GM18951 (cell line): Measurements from ENCODE around the gene COL4A6.

Experiments used
- POLR2A ChIP-seq: IDR thresholded peaks from 4 replicates; pipeline ENCODE4 v1.6.1; 2011; ENCODE audit warnings: mild to moderate bottlenecking; ENCODE audit not compliant: insufficient read length, insufficient read depth; ENCODE audit errors: extremely low read depth
- in situ Hi-C: fragments of 300-500 bp; cut with MboI; formaldehyde crosslinking; loops from one replicate; pipeline ENCODE4 v1.12.0; 2022; ENCODE audit warnings: low sequenced_read_pairs, mixed read lengths, inconsistent platforms; ENCODE audit not compliant: unreplicated experiment

Gene COL4A6

DNA sequence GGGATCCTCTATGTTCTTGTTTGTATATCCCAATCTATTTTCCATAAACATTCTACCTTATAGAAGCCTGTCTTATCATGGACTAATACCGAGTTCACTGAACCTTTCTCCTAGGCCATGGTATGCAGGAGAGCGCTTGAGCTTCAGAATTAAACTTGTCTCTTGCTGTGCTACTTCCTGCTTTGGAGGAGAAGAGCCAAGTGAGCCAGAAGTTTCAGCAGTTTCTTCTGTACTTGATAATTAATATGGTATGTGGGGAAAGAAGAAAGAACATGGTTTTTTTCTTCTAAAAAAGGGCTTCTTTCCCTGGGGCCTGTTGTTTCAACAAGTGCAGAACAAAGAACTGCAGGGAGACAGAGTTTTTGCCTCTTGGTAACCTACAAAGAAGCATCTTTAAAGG lies 173.8 kb downstream of the COL4A6 start:
- TF ChIP-seq POLR2A = no peak
- in situ Hi-C loops = no loop called here

DNA sequence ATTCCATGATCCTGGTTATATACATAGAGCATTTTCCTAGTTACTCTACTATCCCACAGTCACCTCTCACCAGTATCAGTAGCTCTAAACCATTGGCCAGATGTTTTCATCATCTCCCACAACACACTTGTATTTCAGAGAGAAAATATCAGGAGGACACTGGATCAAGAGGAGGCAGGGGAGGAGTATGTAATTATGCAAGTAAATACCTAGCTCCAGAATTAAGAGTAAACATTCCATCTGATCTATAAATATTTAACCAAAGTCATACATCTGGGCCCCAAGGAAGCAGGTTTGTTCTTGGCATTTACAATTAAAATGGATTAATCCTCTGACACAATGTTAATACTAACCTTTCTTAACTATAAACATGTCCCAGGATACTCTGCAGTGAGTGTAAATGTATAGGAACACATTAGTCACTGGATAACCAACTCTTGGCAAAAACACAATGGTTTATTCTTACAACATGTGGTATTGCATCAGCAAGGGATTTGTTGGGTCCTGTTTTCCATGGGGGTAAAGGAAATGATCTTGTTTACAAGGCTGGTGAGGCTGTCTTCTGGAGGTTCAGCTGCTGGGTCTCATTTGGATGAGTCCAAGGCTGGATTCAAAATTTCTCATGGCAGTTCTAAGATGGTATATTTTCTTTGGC lies 176.5 kb downstream of the COL4A6 start:
- in situ Hi-C loops = no loop called here

DNA sequence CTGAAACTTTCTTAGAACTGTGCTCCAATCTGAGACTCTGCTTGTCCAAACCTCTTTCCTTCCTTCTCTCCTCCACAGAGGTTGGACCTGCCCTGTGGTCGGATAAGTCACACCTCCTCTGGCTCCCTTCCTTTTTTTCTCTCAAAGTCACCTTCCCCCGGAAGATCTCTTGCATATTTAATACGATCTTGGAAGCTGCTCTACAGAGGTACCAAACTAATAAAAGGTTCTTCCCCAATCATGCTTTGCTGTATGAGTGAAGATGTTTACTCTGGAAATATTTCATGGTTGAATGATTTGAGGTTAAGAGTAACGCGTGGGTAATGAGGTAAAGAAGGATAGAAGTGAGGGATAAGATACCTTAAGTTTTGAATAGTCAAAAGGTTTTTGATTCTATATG lies 180.7 kb downstream of the COL4A6 start:
- in situ Hi-C loops = no loop called here
- no peak for TF ChIP-seq POLR2A

More for the DNA sequence above, 176.5 kb downstream of the COL4A6 start:
- TF ChIP-seq POLR2A = no peak

DNA sequence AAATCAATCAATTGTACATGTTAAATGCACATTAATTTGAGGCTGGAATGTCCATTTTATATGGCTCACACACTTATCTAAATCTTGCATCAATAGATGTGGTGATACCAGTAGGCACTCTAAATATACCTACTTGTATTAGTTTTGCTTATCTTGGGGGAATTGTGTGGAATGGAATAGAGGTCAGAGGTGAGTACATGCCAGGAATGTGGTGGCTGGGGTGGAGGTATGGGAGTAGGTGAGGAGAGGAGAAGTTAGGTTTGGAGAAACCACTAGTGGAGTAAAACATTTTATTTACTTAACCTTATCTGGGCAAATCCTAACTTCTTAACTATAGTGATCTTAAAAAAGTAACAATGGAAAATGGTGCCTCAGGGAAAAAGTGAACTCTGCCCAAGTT lies 183.6 kb downstream of the COL4A6 start:
- TF ChIP-seq POLR2A = no peak
- in situ Hi-C loops = no loop called here

DNA sequence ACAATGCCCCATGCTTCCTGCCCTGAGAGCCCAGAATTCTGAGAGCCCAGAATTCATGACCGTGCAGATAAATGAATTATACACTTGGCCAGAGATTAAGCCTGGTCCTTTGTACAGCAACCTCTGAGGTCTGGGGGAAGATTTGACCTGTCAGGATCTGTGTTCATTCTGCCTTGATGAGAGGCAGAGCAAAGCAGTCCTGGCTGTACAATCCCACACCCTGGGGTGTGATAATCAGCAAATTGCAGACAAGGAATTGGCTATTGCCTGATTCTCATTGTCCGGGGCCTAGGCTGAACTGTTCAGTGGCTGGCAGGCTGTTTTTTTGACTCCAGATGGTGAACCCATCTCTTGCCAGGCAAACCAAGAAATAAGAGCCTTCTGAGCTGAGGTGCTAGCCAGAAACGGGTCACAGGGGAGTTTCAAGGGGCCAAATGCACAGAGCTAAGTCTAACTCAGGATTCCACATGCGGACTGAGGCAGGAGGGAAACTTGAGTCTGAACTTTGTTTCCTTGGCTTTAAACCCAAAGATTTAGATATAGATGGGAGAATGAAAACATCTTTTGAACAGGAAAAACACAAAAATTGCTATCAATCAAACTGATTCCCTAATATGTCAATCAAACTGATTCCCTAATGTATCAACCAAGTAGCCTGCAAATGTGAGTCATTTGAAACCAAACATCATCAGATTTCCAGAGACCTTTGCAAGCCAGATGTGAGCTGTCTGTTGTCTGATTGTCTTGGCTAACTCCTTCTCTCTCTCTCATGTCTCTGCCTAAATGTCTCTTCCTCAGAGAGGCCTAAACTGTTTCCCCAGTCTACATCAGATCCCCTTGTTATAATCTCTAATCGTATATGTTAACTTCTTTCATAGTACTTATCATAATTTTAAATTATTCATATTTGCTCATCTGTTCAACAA lies 187.3 kb downstream of the COL4A6 start:
- in situ Hi-C loops = no loop called here
- no peak for TF ChIP-seq POLR2A

DNA sequence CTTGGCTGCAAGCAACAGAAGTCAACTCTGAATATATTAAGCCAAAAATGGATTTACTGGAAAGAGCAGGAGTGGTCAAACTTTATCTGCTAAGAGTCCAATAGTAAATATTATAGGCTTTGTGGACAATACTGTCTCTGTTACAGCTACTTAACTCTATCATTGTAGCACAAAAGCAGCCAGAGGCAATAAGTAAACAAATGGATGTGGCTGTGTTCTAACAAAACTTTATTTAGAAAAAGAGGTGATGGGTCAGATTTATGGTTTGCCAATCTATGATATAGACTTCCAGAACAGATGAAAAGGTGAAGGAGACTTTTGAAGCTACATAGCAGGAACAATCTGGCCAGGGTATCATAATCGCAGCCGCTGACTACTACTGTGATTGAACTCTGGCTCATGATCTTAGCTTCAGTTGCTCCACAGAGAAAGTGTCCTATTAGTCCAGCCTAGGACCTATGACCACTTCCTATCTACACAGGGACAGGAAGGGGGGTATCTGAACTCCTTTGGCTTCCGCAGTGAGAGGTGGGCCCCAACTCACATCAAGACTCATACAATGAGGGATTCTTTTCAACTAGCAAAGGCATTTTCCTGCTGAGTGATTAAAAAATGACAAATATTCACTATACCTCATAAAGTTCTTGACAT lies 191.8 kb downstream of the COL4A6 start:
- in situ Hi-C loops = no loop called here
- no peak for TF ChIP-seq POLR2A

DNA sequence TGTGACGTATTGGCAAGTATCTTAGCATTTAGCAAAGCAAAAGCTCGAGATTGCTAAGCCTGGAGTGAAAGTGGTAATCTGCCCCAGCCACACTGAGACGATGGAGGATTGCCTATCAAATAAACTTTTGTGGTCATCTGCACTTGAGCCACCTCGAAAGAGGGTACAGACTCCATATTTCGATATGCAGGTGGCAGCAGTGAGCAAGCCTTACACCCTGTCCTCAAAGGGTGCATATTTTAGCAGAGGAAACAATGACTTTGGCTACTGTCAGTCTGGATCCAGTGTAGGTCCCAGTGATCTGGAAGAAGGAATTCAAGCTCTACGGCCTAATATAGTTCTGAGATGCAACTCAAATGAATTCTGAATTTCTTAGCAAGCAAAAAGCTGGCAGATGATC lies 192.8 kb downstream of the COL4A6 start:
- no peak for TF ChIP-seq POLR2A
- in situ Hi-C loops = no loop called here

DNA sequence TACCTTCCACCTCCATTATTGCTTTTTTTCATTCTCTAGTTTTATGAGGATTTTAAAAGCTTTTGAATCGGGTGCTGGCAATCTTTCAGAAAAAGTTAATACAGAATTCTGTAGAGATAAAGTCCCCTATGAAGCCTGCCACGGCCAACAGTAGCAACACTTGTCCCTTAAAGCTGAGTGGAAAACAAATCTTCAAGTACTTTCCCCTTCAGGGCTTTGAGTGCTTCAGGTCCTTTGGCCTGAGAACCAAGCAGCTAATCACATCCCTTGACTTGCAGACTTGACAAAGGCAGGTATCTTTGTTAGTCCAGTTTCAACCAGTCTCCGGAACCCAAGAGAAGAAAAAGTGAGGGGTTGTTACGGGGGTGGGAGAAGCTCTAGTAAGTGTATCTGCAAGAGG lies 202.2 kb downstream of the COL4A6 start:
- in situ Hi-C loops = no loop called here
- TF ChIP-seq POLR2A = no peak

DNA sequence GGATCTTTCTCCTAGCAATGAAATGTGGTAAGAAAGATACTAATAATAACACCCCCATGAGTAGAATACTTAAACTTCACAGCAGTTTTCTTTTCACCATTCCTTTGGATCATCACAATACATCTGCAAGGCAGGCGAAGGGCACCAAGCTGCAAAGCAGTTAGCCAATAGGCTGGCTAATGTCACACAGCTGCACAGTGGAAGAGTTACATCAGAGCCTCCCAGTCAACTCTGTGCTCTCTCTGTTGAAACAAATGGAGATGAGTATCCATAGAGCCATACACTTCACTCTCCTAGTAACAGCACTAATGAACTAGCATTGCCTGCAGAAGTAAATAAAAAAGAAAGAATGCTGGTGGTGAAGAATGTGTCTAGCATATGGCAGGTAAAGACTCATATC lies 207.6 kb downstream of the COL4A6 start:
- in situ Hi-C loops = no loop called here

DNA sequence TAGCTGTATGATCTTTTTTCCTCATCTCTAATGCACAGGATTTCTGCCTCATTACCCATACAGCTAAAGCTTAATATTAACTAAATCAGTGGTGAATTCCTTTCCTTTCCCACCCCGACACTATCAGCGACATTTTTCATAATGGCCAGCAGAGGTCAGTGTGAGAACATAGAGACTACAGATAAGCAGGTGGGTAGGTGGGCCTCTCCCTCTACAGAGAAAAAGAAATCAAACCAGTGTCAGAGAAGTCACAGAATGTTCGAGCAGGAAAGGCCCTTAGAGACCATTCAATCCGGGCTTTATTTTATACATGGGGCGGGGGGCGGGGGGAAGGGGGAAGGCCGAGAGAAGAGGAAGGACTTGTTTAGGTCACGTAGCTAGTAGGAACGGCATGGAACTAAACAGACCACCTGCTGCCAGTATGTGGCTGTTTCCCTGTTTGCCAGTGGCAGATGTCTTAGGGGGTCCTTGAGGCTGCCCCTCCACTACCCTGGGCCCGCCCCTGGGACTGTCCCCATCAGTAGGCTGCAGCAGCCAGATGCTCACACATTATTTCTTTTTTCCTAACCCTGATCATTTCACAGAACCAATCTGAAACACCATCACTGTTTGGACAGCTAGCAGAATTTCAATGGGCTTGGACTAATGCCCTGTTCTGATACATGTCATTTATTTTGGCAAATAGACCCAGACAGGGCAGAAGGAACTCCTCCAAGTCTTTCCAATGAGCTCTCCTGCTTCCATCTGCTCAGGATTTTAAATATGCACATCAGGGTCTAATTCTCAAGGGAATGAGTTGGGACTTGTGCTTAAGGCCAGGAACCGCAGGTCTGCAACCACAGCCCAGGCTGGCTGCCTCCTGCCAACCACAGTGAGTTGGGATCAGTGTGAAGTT lies 213.2 kb downstream of the COL4A6 start:
- TF ChIP-seq POLR2A = no peak
- in situ Hi-C loops = loop anchor here (25.0 kb wide), 1 partner anchor 312 kb away; no protein-coding TSS in a partner anchor

More for the DNA sequence above, 207.6 kb downstream of the COL4A6 start:
- TF ChIP-seq POLR2A = no peak

DNA sequence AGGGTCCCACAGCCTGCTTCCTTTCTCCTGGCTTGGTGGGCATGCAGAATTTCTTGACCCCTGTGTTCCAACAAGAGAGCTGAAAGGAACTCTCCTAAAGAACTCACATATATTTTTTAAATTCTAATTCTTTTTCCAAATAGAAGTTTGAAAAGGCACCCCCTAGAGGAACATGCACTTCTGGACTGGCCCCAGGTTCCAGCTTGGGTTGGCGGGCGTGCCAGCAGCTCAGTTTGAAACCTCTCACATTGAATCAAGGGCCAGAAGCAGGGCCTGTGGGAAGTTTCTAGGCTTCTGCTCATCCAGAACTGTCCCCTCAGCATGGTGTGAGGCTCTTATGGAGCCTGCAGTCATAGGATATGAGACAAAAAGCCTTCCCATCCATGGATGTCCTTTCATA lies 214.0 kb downstream of the COL4A6 start:
- in situ Hi-C loops = loop anchor here (25.0 kb wide), 1 partner anchor 313 kb away; no protein-coding TSS in a partner anchor

DNA sequence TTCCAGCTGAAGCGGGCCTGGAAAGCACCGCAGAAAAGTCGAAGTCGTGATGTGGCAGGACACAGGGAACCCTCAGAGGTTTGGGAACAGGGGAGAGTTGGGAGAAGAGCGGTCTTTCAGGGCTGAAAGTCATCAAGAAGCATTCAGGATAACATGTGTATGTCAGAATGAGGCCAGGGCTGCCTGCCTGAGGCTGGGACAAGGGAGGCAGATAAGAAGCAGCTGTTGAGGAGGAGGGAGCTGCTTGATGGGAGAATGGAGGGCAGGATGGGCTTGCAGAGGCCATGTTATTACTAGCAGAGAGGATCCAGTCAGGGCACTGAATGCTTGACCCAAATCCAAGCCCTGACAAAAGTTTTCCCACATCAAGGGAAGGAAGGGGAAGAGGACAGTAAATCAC lies 214.6 kb downstream of the COL4A6 start:
- no peak for TF ChIP-seq POLR2A
- in situ Hi-C loops = loop anchor here (25.0 kb wide), 1 partner anchor 314 kb away; no protein-coding TSS in a partner anchor

More for the DNA sequence above, 214.0 kb downstream of the COL4A6 start:
- no peak for TF ChIP-seq POLR2A
